HG02938 (cell line): ENCODE data around the gene CNTN4.

ENCODE experiments used
- ATAC-seq: cut with Tn5 transposase; IDR thresholded peaks from one replicate; pipeline ENCODE4 v1.9.1; 2021; ENCODE audit warnings: mild to moderate bottlenecking, moderate library complexity; ENCODE audit not compliant: unreplicated experiment

The CNTN4 gene

DNA sequence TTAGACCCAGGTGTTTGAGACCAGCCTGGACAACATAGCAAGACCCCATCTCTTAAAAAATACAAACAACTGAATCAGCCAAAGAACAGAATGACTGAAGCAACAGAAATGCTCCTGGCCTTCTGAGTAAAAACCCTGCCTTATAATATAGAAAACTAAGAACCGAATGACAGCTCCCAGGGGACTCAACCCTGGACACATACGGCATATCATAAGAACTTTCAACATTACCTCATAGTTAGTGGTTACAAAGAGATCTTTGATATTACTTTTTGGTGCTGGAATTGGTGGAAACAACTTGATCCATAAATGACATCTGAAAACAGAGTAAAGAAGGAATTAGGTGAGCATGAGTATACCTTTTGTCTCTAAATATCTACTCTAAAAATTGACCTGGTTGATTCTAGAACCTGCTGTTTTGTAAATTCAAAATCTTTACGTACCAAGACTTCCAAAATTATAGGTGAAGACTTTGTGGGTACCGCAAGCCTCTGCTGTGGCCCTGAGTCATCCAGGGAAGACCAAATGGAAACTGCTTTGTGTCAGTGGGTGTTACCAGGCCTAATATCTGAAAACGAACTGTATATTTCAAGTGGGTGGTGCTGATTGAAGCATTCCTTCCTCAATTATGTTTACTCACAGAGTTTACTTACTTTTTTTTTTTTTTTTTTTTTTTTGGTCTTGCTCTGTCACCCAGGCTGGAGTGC lies 976.0 kb downstream of the CNTN4 start:
- no peak for ATAC-seq

DNA sequence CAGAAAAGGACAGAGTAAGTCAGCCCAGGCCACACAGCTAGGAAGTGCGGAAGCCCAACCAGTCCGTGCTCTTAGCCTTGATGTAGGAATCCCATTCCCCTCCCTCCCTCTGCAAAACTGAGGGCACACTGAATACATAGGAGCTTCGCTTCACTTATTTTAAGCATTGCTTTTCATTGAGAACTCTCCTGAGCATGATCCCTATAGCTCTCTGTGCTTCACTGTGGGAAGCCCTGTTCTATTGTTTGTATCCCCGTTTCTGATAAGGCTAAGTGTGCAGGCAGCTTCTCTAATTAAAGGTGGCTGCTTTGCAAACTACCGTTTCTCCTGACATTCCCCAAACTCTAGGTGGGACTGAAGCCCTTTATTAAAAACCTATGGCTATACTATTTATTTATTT lies 981.6 kb downstream of the CNTN4 start:
- ATAC-seq: no peak

DNA sequence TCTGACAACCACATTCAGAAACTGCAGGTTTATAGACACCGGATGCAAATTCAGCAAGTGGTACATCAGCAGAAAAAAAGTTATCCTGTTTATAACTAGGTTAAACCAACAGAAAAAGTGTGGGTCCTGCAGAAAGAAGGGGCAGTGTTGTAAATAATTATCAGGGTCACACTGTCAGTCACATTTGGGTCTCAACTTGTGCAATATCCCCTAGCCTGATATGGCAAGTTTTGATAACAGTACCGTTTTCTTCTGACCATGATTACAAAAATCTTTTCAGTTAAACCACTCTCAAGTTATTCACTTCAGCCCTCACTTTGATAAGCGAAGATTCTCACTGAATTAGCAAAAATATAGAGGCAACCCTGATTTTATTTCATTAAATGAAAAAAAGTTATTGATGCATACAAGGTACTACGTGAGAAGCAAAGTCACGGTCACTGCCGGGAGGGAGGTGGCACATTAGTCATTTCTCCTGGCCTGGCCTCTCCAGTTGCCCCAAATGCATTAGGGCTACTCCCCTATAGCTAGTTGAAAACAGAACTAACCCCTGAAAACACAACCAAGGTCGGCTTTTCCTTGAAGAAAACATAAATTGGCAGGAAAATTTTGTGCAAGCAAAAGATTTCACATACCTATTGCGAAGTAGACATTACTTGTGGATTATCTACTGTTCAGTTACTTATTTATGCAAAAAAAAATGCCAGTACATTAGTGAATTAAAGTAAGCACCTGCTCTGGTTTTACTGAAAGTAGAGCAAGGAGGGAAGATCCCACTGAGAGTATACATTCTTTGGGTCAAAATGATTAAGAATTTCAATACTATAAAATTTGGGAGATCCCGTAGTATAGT lies 982.9 kb downstream of the CNTN4 start:
- ATAC-seq: peak; percentile 37

DNA sequence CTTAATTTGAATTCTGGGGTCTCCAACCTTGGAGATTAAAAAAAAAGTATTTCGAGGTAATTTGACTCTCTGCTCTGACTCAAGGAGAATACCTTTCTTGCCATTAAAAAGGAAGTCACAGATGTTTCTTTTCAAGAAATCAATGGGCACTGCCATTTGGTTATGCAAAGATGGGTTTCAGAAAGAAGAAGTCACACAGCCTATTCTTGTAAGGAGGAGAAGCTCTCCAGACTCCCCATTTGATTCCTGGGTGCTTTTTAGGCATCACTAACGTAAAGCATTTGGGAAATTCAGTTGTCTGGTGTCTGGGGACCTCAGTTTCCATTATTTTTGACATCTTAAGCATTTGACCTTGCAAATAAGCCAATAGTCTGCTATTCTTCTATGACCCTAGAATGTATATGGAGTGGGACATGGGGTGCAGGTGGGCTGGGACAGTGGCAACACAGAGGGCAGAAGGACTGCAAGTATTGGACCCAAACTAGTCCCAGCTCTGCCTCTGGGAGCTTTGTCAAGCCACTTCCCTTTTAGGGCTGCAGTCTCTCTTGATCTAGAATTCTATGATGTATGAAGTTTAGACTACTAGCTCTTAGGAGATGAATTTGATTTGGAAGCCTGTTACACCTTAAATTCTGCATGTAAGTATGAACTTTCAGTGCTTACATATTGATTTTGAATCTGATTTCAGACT lies 983.7 kb downstream of the CNTN4 start:
- peak; percentile 51 for ATAC-seq

DNA sequence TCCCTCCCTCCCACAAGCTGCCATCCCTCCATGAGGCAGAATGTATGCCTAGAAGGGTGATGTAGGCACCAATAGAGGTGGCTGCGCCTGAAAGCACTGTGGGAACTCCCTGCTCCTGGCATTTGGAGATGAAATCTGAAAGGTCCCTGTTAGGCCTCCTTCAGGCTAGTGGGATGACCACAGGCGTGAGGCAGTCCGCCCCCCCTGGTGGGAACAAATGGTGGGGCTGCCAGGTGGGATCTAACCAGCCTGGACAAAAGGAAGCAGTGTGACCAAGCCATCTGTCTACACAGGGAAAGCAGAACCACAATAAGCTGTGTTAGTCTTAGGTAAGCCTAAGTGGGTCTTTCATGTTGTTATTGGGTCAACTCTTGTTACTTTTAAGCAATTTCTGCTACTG lies 986.2 kb downstream of the CNTN4 start:
- no peak for ATAC-seq

DNA sequence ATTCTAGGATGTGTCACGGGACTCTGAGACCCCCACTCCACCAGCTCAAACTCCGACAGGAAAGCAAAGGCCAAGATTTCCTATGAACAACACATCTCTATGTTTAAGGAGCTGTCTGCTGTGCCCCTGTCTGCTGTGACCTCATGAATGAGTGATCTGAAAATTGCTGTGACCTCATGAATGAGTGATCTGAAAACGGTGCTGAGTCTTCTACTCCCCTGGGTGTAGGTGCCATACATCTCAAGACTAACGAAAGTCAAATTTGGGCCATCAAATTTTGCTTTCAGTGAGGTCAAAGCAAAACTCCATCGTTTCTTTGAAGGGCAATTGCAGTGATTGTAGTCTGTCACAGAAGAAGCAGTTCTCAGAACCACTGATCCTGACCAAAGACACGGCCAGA lies 987.1 kb downstream of the CNTN4 start:
- ATAC-seq: peak; percentile 39

DNA sequence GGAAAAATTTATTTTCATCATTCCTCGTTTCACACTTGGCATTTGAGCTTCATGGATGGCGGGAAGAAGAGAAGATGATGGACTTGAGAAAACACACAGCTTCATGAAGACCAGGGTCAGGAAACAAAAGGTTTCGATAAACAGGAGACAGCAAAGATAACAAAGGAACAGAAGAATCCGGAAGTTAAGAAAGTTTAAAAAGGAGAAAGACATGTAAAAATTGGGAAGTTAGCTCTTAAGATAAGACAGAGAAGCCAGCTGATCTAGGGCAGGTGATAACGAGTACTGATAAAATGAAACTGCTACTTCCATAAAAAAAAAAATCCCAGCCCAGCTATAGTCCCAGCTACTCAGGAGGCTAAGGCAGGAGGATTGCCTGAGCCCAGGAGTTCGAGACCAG lies 987.6 kb downstream of the CNTN4 start:
- ATAC-seq: no peak

DNA sequence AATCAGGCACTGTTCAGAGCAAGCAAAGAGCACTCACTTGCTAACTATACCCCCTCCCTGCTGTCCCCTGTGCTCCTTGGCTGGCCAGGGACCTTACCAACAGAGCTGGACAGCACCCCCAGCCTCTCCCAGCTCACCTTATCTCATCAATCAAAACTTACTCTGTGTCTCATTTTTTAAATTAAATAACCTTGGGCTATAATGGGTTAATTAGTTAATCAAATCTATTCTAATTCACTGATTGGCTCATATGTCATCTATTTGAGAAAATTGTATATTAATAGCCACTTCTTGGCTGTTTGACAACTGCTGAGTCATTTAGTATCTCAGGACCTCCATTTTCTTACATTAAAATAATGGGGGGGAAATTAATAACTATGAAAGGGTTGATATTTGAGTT lies 988.6 kb downstream of the CNTN4 start:
- ATAC-seq: no peak

DNA sequence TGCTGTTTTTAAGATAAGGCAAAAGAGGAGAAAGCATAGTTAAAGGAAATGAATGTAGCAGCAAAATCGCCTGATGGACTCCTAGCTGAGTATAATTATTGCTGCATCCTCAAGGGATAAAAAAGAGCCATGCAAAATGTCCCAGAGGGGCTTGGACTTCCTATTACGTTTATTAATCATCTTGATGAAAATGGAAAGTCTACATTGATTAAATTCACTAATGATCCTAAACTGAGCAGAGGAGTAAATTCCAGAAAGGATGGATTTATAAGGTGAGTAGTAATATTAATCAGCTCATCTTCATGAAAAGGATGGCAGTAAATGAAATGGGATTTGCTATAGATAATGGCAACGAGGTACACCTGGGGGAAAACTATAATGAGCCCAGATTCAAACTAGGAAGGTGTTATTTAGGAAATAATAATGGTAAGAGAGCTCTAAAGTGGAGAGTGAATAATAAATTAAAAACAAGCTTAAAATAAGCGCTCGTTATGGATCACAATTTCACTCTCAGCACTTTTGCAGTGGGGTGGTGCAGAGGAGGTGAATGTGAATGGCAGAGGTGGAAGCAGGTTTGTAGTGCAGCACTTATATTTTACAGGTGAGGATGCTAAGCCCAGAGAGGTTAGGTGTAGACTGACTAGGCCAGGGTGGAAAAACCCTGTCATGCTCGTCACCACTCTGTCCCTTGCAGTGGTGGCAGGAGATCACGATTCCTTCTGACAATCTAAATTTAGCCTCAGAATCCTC lies 989.2 kb downstream of the CNTN4 start:
- ATAC-seq: no peak

DNA sequence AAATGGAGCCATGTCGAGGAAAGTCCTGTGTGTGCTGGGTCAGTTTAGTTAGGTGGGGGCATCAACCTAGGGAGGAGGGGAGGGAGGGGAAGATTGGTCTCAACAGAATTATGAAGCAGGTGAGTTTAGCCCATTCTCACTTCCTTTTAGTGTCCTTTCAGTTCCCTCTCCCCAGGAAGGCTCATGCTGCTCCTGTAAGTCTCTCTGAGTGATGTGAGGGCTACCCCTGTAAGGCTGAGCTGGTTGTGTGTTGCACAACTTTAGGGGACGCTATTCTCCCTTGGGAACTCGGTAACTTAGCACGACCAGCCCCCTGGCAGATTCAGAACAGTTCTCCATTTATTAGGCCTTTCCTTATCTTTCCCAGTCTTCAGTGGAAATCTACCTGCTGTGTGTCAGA lies 990.4 kb downstream of the CNTN4 start:
- ATAC-seq: peak; percentile 92

DNA sequence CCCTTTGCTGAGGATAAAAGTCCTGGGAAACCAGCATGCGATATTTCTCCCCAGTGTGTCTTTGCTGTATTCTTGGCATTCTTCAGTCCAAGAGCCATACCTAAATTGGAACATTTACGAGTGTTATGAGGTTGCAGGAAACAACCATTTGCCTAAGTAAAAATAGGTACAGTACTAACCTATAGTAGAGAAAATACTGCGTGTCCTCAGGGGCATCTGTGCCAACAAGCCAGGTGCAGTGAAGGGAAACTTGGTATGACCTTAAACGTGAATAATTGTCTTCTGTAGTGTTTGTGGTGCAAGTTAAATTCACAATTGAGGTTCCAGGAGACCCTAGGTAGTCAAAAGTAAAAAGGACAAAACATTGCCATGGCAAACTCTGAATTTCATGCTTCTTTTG lies 999.3 kb downstream of the CNTN4 start:
- ATAC-seq: no peak

DNA sequence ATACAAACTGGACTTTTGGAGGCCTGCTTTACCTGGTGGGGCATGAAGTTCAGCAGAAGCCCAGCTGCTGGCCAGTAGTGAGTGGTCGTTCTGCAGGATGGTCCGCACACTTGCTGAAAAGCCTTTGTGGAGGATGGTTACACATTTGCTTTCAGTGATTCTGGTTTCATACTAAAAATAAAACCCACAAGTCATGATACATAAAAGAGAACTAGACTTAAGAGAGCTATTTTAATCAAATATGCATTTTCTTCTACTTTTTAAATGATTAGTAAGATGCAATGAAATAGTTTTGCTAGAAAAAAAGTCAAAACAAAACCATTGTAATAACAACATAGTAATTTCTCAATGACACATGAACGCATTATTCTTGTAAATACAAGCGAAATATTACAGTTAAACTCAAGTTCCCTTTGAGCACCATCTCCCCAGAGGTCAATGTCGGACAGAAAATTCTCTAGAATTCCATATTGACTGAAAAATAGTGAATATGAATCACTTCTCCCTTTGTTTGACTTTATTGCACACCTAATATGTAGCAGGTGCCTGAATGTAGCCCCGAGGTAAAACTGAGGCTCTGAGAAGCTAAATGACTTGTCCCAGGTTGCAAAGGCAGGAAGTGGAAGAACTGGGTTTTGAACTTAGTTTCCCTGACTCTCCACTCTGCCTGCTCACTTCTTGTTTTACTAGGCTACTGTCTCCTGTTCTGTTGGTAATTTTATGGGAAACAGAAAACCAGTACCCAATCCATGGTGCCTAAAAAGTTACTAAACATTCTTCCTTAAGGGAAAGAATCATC lies 1003.2 kb downstream of the CNTN4 start:
- peak; percentile 45 for ATAC-seq

DNA sequence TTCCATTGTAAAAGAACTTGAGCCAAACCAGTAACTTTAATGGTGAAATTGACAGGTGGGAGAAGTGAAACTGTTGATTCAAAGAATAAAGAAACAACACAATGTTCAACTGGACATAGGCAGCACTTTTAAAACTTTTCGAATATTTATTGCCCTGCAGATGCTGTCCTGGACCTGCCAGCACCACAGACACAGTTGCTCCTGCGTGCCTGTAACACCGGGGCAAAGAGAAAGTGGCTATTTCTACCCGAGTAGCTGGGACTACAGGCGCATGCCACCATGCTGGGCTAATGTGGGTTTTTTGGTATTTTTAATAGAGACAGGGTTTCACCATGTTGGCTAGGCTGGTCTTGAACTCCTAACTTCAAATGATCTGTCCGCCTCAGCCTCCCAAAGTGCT lies 1004.1 kb downstream of the CNTN4 start:
- no peak for ATAC-seq

DNA sequence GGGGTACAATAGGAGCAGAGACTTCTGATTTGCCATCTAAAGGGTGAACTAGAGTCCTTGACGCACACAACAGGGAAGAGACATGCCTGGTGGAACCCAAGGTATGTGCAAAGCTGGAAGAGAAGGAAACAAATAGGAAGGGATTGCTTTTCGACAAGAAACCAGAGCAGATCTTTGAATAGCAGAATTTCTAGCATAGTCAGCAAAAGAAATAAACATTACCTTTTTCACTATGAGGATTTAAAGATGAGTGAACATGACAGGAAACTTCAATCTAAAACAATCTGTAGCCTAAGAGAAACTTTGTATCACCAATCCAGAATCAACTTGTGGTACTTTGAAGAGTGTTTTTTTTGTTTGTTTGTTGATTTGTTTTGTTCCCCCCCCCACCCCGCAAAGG lies 1006.6 kb downstream of the CNTN4 start:
- ATAC-seq: no peak

DNA sequence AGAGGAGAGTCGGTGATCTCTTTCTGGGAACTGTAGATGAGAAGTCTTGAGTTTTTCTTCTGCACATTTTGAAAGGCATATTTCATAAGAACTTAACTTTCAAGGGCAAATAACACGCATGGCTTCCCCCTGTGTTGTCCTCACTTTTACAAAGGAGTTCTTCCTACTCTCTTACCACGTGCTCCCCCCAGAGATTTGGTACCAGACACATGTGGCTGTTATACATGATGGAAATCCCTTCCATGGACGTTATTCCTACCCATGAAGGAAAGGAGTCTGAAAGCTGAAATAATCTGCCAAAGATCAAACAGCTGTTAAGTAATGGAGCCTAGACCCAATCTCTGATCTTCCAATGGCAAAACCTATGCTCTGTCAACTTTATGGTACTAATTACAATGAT lies 1007.1 kb downstream of the CNTN4 start:
- ATAC-seq: no peak

DNA sequence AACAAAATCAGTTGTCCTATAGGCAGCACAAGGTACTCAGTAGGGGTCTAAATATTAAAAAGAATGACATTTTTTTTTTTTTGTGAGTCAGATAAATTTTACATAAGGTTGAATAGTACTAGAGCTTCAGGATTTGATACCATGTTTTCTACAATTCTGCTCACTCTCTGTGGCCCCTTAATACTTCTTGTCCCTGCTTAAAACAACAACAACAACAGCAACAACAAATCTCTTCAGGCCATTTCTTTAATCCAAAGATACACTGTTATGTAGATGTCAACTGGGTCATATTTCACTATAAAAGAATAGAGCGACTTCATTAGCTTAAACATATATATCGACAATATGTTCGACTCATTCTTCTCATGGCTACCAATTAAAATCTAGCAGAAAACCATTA lies 1008.5 kb downstream of the CNTN4 start:
- ATAC-seq: no peak
